Measurements from ENCODE around the gene ACTN2.
A peak's percentile ranks its signal among the peaks of the same experiment; 100 is the strongest.

GRCh38 chr1:236705771-236706170, 19.5 kb downstream of the ACTN2 start:
- TF ChIP-seq EZH2 (IDR thresholded peaks at IDR 0.05) = no peak
- TF ChIP-seq POLR2AphosphoS5 (IDR thresholded peaks at IDR 0.05; ENCODE audit: borderline replicate concordance, low read depth, low read length) = peak; percentile 23; the same call in 1 of the 2 replicates
